HL-60 (cell line): Measurements from ENCODE around the gene ZNF181.

Source experiments
- GABPA ChIP-seq: IDR thresholded peaks from 2 replicates; pipeline ENCODE4 v1.6.1; 2012; ENCODE audit warnings: low read depth
- POLR2AphosphoS5 ChIP-seq: IDR thresholded peaks from 2 replicates; pipeline ENCODE4 v1.6.1; 2012; ENCODE audit warnings: low read depth
- REST ChIP-seq: IDR thresholded peaks from 2 replicates; pipeline ENCODE4 v1.6.1; 2012; ENCODE audit warnings: low read depth; ENCODE audit not compliant: insufficient replicate concordance
- TF ChIP-seq, protein P1 (sequence below): IDR thresholded peaks from one replicate; pipeline ENCODE4 v1.5.1; 2011; ENCODE audit warnings: low read length, control low read depth, inconsistent platforms; ENCODE audit not compliant: insufficient read depth

DNA sequence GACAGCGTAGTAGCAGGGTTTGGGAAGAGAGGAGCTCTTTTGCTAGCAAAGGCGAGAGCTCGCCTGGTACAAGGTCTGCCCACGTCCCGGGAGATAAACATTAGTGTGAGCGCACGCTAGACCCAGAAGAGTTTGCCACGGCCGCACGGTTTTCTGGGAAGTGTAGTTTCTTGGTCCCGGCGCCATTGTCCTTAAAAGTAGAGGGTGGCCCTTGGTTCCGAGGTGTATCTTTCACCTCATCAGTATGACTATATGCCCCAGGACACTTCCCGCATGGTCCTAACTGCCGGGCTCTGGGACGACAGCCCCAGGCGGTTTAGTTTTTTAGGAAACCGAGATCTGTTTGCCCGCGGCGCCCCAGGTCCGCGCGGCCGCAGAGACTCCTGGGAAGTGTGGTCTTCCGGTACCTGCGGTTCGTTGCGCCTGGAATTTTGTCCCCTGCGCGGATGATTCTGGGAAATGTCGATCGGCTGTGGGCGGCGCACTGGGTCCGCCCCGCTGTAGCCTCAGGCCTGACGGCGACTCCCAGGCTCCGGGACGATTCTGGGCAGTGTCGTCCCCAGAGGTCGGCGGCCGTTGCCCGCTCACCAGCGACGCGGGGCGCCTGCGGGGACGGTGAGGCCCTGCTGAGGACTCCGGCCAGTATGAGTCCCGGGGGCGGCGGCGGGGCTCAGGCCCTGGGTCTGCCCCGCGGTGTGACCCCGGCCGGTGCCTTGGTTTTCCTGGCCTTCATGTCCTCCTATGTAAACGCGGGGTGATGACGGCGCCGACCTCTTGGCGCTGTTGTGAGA lies at the start of gene ZNF181:
- TF ChIP-seq, protein P1, sequence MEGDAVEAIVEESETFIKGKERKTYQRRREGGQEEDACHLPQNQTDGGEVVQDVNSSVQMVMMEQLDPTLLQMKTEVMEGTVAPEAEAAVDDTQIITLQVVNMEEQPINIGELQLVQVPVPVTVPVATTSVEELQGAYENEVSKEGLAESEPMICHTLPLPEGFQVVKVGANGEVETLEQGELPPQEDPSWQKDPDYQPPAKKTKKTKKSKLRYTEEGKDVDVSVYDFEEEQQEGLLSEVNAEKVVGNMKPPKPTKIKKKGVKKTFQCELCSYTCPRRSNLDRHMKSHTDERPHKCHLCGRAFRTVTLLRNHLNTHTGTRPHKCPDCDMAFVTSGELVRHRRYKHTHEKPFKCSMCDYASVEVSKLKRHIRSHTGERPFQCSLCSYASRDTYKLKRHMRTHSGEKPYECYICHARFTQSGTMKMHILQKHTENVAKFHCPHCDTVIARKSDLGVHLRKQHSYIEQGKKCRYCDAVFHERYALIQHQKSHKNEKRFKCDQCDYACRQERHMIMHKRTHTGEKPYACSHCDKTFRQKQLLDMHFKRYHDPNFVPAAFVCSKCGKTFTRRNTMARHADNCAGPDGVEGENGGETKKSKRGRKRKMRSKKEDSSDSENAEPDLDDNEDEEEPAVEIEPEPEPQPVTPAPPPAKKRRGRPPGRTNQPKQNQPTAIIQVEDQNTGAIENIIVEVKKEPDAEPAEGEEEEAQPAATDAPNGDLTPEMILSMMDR, result no peak
- TF ChIP-seq POLR2AphosphoS5 (peak; percentile 75), GABPA (peak; percentile 86), REST (peak; percentile 56)
